NT2/D1 (cell line): ENCODE results near the gene LRRC10.

ENCODE experiments used
- SUZ12 ChIP-seq: IDR thresholded peaks from 2 replicates; pipeline ENCODE4 v1.6.1; 2011; ENCODE audit not compliant: insufficient read length, insufficient read depth; ENCODE audit errors: extremely low read depth
- YY1 ChIP-seq: IDR thresholded peaks from 2 replicates; pipeline ENCODE4 v1.6.1; 2011; ENCODE audit not compliant: insufficient read length, insufficient read depth
- ZNF274 ChIP-seq: IDR thresholded peaks from 2 replicates; pipeline ENCODE4 v1.6.1; 2011; ENCODE audit warnings: mild to moderate bottlenecking, low read depth, low read length

DNA sequence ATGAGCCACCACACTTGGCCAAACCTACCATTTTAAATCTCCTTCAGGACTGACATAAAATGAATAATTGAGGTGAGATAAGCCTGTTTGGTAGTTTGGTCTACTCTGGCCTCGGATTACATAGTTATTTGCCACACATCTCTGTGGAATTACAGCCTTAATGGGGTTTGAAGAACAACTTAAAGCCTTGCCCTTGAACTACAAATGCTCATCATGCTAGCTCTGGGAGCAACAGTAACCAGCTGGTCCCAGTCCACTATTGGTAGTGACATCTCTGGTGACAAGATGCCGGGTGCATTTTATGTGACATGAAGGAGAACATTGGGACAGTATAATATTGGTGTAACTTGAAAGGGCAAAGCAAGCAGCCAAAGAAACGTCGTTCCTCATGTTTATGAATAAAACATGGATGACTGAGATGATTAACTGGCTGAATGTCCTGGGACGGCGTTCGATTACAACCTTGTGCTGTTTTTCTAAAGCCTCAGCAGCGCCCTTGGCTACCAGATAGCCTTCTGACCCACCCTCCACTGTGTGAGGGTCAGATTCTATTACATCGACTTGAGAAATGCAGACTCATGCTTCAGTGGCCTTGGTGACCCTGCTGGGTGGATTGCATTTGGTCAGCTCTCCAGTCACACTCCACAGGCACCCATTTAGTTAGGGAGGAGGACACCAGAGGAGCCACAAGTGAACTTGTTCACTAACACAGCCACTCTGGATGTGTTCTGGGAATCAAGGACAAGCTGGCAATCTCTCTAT is 46.9 kb upstream of the LRRC10 start:
- no peak for TF ChIP-seq ZNF274
- TF ChIP-seq YY1: no peak
- TF ChIP-seq SUZ12: no peak
